Heart left ventricle (tissue), 16 donors: ENCODE results near the gene SSH2. TPM values are rescaled to one million over a fixed set of nuclear protein-coding genes. Genes with fewer than 3 reads are reported as not detected.
"Not testable (repeated sequence)": the region's sequence is repeated elsewhere in the genome, so short reads cannot be mapped to it uniquely, and the experiment has no call there.

Experiments
- ATAC-seq, 4 donors: fragments of 200-7000 bp; cut with Tn5 transposase; one replicate each; pipeline ENCODE4 v1.9.1; 2020 to 2022; ENCODE audit warnings: moderate library complexity in 4 of 4, mild to moderate bottlenecking in 3 of 4, moderate number of reproducible peaks in 1 of 4
- DNase-seq, 5 donors: peaks; one replicate each; pipeline ENCODE4 v3.0.0-alpha.2; 2020
- H3K27ac ChIP-seq, 12 donors: fragments of 200-600 bp; sonication (generic) in 4 of 12; one replicate each; pipeline versions ENCODE4 v1.5.0 to v1.8.0; 2016 to 2022; ENCODE audit warnings: mild to moderate bottlenecking in 2 of 12
- H3K27me3 ChIP-seq, 9 donors: fragments of 200-600 bp; sonication (generic) in 2 of 9; one replicate each; pipeline versions ENCODE4 v1.5.1 to v1.8.0; 2016 to 2022; ENCODE audit warnings: mild to moderate bottlenecking in 3 of 9
- H3K36me3 ChIP-seq, 9 donors: fragments of 200-600 bp; sonication (generic) in 2 of 9; one replicate each; pipeline versions ENCODE4 v1.5.0 to v1.8.0; 2018 to 2022; ENCODE audit warnings: mild to moderate bottlenecking in 2 of 9
- H3K4me1 ChIP-seq, 12 donors: fragments of 200-600 bp; sonication (generic) in 4 of 12; one replicate each; pipeline versions ENCODE4 v1.5.0 to v1.8.0; 2016 to 2022; ENCODE audit warnings: mild to moderate bottlenecking in 3 of 12
- H3K4me3 ChIP-seq, 12 donors: fragments of 200-600 bp; sonication (generic) in 4 of 12; one replicate each; pipeline versions ENCODE4 v1.5.0 to v1.8.0; 2017 to 2022; ENCODE audit warnings: mild to moderate bottlenecking in 9 of 12, moderate library complexity in 4 of 12
- H3K9me3 ChIP-seq, 12 donors: fragments of 200-600 bp; sonication (generic) in 4 of 12; one replicate each; pipeline versions ENCODE4 v1.5.0 to v1.8.0; 2016 to 2022; ENCODE audit warnings: mild to moderate bottlenecking in 1 of 12
- POLR2A ChIP-seq, 2 donors: fragments of 450-650 bp; IDR thresholded peaks; one replicate each; pipeline ENCODE4 v1.6.1; 2017; ENCODE audit warnings: antibody characterized with exemption in 2 of 2, mild to moderate bottlenecking in 2 of 2, moderate library complexity in 2 of 2
- WGBS, 4 donors: extraction: QIAGEN DNeasy Blood & Tissue Kit in 2 of 4; methylation state at CpG; one replicate each; pipeline versions ENCODE4 v1.1.5 to v1.1.7; 2013 to 2018; 5-methylcytosine and 5-hydroxymethylcytosine counted together
- intact Hi-C, 10 donors: fragments of 100-400 bp; cut with DNase I; formaldehyde crosslinking; loops; one replicate each; pipeline versions ENCODE4 v1.11.1 to v1.14.2; 2022
- polyA plus RNA-seq, 2 donors: library from polyadenylated mRNA; stranded (reverse); fragments of 200-250 nt; gene quantifications; one replicate each; pipeline ENCODE4 v1.2.3, GENCODE V29; 2013
- total RNA-seq, 9 donors: library from RNA; depleted of rRNA in 2 of 9; stranded (reverse); fragments of >200 nt in 2 of 9; fragmentation: NEBNext Ultra II Directional in 3 of 9; extraction: Animal tissue kit (Norgen Biotek cat#: 25700) in 3 of 9; gene quantifications; one replicate each; pipeline versions ENCODE4 v1.1.0 to v1.2.4, GENCODE V29; 2016 to 2023
- TF ChIP-seq, protein P1 (sequence below), 12 donors: fragments of 200-600 bp; sonication (generic) in 4 of 12; IDR thresholded peaks; one replicate each; pipeline versions ENCODE4 v1.5.0 to v1.8.0; 2018 to 2022; ENCODE audit warnings: antibody characterized with exemption in 12 of 12, mild to moderate bottlenecking in 5 of 12
- donor health status: ischemic (EF 13 %, LVEDD 7.1; RV severe dilation, severe dysfunction).
- donor health status: healthy with polysubstance abuse.
- donor health status: DM: no; HTN: yes; CAD: no.
- donor health status: DM: no; HTN: no; CAD: no.
- donor health status: ischemic (EF 25% LVEDD 6.9; RV normal size, moderate dysfunction).
- donor health status: ischemic (EF 25% LVEDD 5.7; RV mildly dilated, moderate dysfunction).
- donor health status: healthy.
- donor health status: DM: yes; HTN: yes; CAD: no.
- donor health status: ischemic (EF 35%, LVEDD 5.7; RV mildly dilated, moderate dysfunction).
- donor health status: nonischemic (EF 11% LVEDD 7.7; RV severe dilation, severe dysfunction).
- donor health status: DM: yes; HTN: yes; CAD: no.
- donor health status: PGD.
- donor health status: ischemic (EF 29% LVEDD 5.4; RV normal size, mild dysfunction).
- donor health status: nonischemic (EF 23%, LVEDD 6.1; RV moderate dilation, normal function).

SSH2 gene
- total and polyA plus RNA-seq, 11 donors, result 20.8 to 46.7 (median 36.6) TPM

DNA sequence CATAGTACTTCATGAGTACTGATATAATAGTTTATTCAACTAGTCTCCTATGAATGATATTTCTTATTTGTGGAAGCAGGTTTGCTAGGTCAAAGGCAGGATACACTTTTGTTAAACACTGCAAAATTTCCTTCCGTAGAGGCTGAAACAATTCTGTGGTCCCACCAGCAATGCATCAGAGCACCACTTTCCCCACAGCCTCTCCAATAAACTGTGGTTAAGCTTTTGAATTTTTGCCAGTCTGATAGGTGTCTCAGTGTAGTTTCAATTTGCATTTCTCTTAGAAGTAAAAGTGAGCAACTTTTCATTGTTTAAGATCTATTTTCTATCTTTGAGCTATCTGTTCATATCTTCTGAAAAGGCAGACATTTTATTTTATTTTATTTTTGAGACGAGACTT is 270.9 kb downstream of the SSH2 start:
- H3K36me3 ChIP-seq, result peaks cover 0 to 92% (median 52%) of the 10 kb centered on the region in 9 donors
- ATAC-seq (no peak), DNase-seq (no peak)
- TF ChIP-seq POLR2A (IDR thresholded peaks at IDR 0.05), result no peak
- TF ChIP-seq, protein P1, sequence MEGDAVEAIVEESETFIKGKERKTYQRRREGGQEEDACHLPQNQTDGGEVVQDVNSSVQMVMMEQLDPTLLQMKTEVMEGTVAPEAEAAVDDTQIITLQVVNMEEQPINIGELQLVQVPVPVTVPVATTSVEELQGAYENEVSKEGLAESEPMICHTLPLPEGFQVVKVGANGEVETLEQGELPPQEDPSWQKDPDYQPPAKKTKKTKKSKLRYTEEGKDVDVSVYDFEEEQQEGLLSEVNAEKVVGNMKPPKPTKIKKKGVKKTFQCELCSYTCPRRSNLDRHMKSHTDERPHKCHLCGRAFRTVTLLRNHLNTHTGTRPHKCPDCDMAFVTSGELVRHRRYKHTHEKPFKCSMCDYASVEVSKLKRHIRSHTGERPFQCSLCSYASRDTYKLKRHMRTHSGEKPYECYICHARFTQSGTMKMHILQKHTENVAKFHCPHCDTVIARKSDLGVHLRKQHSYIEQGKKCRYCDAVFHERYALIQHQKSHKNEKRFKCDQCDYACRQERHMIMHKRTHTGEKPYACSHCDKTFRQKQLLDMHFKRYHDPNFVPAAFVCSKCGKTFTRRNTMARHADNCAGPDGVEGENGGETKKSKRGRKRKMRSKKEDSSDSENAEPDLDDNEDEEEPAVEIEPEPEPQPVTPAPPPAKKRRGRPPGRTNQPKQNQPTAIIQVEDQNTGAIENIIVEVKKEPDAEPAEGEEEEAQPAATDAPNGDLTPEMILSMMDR (IDR thresholded peaks at IDR 0.05), result no peak
- H3K4me1 ChIP-seq, result peaks cover 0 to 37% (median 15%) of the 10 kb centered on the region in 12 donors
- H3K4me3 ChIP-seq, result no peak overlapping the region
- no peaks in the 10 kb centered on the region for H3K27me3 ChIP-seq
- intact Hi-C loops, result no loop called here
- H3K9me3 ChIP-seq, result no peaks in the 10 kb centered on the region
- 83 to 100% (median 87%) methylated on average over 2 of the region's 2 CpGs for WGBS, 4 donors
- no peak overlapping the region for H3K27ac ChIP-seq

GRCh38 chr17:29655323-29655722 is 274.7 kb downstream of the SSH2 start:
- intact Hi-C loops, result no loop called here
- H3K27me3 ChIP-seq, result no peaks in the 10 kb centered on the region
- 91 to 94% (median 93%) methylated on average over 6 of the region's 6 CpGs for WGBS, 4 donors
- H3K4me1 ChIP-seq, result peaks cover 0 to 10% (median 4%) of the 10 kb centered on the region in 12 donors
- DNase-seq (no peak), ATAC-seq (no peak)
- H3K4me3 ChIP-seq, result no peak overlapping the region
- no peaks in the 10 kb centered on the region for H3K9me3 ChIP-seq
- H3K36me3 ChIP-seq, result peaks cover 0 to 86% (median 44%) of the 10 kb centered on the region in 9 donors
- TF ChIP-seq, protein P1 (IDR thresholded peaks at IDR 0.05), result no peak
- TF ChIP-seq POLR2A (IDR thresholded peaks at IDR 0.05), result no peak
- H3K27ac ChIP-seq, result no peak overlapping the region

GRCh38 chr17:29653995-29654714 is 275.9 kb downstream of the SSH2 start:
- H3K36me3 ChIP-seq, result peaks cover 0 to 83% (median 46%) of the 10 kb centered on the region in 9 donors
- 58 to 72% (median 69%) methylated on average over 1 of the region's 1 CpG for WGBS, 4 donors

GRCh38 chr17:29652976-29653375 is 277.1 kb downstream of the SSH2 start:
- H3K4me1 ChIP-seq, result peaks cover 0 to 16% (median 4%) of the 10 kb centered on the region in 12 donors
- no peak overlapping the region for H3K27ac ChIP-seq
- no peaks in the 10 kb centered on the region for H3K27me3 ChIP-seq
- intact Hi-C loops, result no loop called here
- DNase-seq (no peak), ATAC-seq (no peak)
- no peaks in the 10 kb centered on the region for H3K9me3 ChIP-seq
- no peak for TF ChIP-seq POLR2A (IDR thresholded peaks at IDR 0.05)
- TF ChIP-seq, protein P1 (IDR thresholded peaks at IDR 0.05), result no peak
- H3K36me3 ChIP-seq, result peaks cover 0 to 81% (median 49%) of the 10 kb centered on the region in 9 donors
- H3K4me3 ChIP-seq, result no peak overlapping the region

More at GRCh38 chr17:29653995-29654714, 275.9 kb downstream of the SSH2 start:
- TF ChIP-seq, protein P1 (IDR thresholded peaks at IDR 0.05), result no peak
- no peak for TF ChIP-seq POLR2A (IDR thresholded peaks at IDR 0.05)
- Histone ChIP-seq H3K4me1 (peaks cover 0 to 16% (median 4%) of the 10 kb centered on the region in 12 donors), H3K4me3 (no peak overlapping the region), H3K9me3 (no peaks in the 10 kb centered on the region), H3K27ac (peak overlapping the region in 1 of 12 donors; percentile 29), H3K27me3 (no peaks in the 10 kb centered on the region)
- intact Hi-C loops, result no loop called here
- ATAC-seq, result no peak
- DNase-seq, result no peak

- Histone ChIP-seq H3K4me1 (peaks cover 0 to 16% (median 4%) of the 10 kb centered on the region in 12 donors), H3K36me3 (peaks cover 0 to 82% (median 60%) of the 10 kb centered on the region in 9 donors), H3K27ac (peak overlapping the region in 2 of 12 donors; percentile 4 to 31)
- ATAC-seq, H3K4me3 ChIP-seq, DNase-seq, H3K9me3 ChIP-seq, intact Hi-C loops, H3K27me3 ChIP-seq: not testable (repeated sequence)
- WGBS, 4 donors, result 94 to 97% (median 96%) methylated on average over 7 of the region's 7 CpGs
Measured at GRCh38 chr17:29651913-29652312, 278.1 kb downstream of the SSH2 start.
